Rectal smooth muscle tissue (tissue), 1 donor: ENCODE measurements around the gene RTN4.
"Not testable (repeated sequence)": the region's sequence is repeated elsewhere in the genome, so short reads cannot be mapped to it uniquely, and the experiment has no call there.

Experiments used
- H3K27ac ChIP-seq: one replicate; pipeline ENCODE4 v1.7.0; 2013; ENCODE audit warnings: low read depth, low read length, inconsistent platforms
- H3K27me3 ChIP-seq: one replicate; pipeline ENCODE4 v1.7.0; 2013; ENCODE audit warnings: low read length; ENCODE audit not compliant: control insufficient read depth, insufficient read depth
- H3K36me3 ChIP-seq: one replicate; pipeline ENCODE4 v1.7.0; 2013; ENCODE audit warnings: low read length; ENCODE audit not compliant: control insufficient read depth, insufficient read depth
- H3K4me1 ChIP-seq: one replicate; pipeline ENCODE4 v1.7.0; 2013; ENCODE audit warnings: low read length; ENCODE audit not compliant: control insufficient read depth, insufficient read depth
- H3K4me3 ChIP-seq: one replicate; pipeline ENCODE4 v1.7.0; 2013; ENCODE audit warnings: low read length
- H3K9ac ChIP-seq: one replicate; pipeline ENCODE4 v1.7.0; 2013; ENCODE audit warnings: low read length

Gene RTN4

GRCh38 chr2:55087936-55088335, 37.7 kb upstream of the RTN4 start:
- H3K27ac ChIP-seq = no peak overlapping the region
- H3K36me3 ChIP-seq = no peaks in the 10 kb centered on the region
- no peaks in the 10 kb centered on the region for H3K4me1 ChIP-seq

DNA sequence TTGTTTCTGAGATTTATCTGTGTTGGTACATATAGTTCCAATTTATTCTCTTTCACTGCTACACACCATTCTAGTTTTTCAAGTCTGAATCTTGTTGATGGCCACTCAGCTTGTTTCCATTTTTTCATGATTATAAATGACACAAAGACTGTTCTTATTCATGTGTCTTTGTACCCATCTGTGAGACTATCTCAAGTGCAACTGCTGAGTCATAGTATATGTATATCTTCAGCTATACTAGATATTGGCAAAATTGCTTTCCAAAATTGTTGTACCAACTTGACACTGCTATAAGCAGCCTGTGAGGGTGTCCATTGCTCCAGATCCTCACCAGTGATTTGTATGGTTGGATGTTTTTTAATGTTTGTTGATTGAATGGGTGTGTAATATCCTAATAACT, 37.2 kb upstream of the RTN4 start:
- no peak overlapping the region for H3K27ac ChIP-seq
- H3K27me3 ChIP-seq = no peaks in the 10 kb centered on the region

More at GRCh38 chr2:55087936-55088335, 37.7 kb upstream of the RTN4 start:
- H3K4me3 ChIP-seq = no peak overlapping the region
- H3K9ac ChIP-seq = no peak overlapping the region
- H3K27me3 ChIP-seq = no peaks in the 10 kb centered on the region

GRCh38 chr2:55085113-55086040, 35.1 kb upstream of the RTN4 start:
- Histone ChIP-seq H3K4me1 (no peaks in the 10 kb centered on the region), H3K4me3 (no peak overlapping the region), H3K36me3 (no peaks in the 10 kb centered on the region), H3K9ac (no peak overlapping the region), H3K27ac (no peak overlapping the region), H3K27me3 (no peaks in the 10 kb centered on the region)

More for the DNA sequence above, 37.2 kb upstream of the RTN4 start:
- Histone ChIP-seq H3K9ac (no peak overlapping the region), H3K4me1 (no peaks in the 10 kb centered on the region), H3K36me3 (no peaks in the 10 kb centered on the region), H3K4me3 (no peak overlapping the region)

DNA sequence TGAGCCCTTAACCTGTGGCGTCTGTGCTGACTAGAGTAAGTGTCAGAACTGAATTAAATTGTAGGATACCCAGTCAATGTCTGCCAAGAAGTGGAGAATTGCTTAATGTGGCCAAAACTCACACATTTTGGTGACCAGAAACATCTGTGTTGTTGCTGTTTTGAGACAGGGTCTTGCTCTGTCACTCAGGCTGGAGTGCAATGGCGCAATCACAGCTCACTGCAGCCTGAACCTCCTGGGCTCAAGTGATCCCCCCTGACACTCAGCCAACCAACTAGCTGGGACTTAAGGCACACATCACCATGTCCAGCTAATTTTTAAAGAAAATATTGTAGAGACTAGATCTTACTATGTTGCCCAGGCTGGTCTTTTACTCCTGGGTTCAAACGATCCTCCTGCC, 34.4 kb upstream of the RTN4 start:
- Histone ChIP-seq H3K4me1 (no peaks in the 10 kb centered on the region), H3K9ac (no peak overlapping the region), H3K27me3 (no peaks in the 10 kb centered on the region)

GRCh38 chr2:55080204-55080738, 30.0 kb upstream of the RTN4 start:
- no peaks in the 10 kb centered on the region for H3K36me3 ChIP-seq
- no peak overlapping the region for H3K27ac ChIP-seq
- H3K4me1 ChIP-seq = no peaks in the 10 kb centered on the region
- H3K9ac ChIP-seq = no peak overlapping the region
- H3K4me3 ChIP-seq = no peak overlapping the region
- H3K27me3 ChIP-seq = no peaks in the 10 kb centered on the region

More for the DNA sequence above, 34.4 kb upstream of the RTN4 start:
- Histone ChIP-seq H3K4me3 (no peak overlapping the region), H3K27ac (no peak overlapping the region), H3K36me3 (no peaks in the 10 kb centered on the region)

- Histone ChIP-seq H3K36me3 (no peaks in the 10 kb centered on the region), H3K27ac (no peak overlapping the region), H3K4me3 (no peak overlapping the region), H3K4me1 (no peaks in the 10 kb centered on the region), H3K9ac (no peak overlapping the region), H3K27me3 (no peaks in the 10 kb centered on the region)
Observed at GRCh38 chr2:55078956-55079355, 28.7 kb upstream of the RTN4 start.

GRCh38 chr2:55076721-55077120, 26.5 kb upstream of the RTN4 start:
- H3K4me3 ChIP-seq = no peak overlapping the region
- no peaks in the 10 kb centered on the region for H3K4me1 ChIP-seq
- no peaks in the 10 kb centered on the region for H3K36me3 ChIP-seq
- H3K9ac ChIP-seq = no peak overlapping the region
- H3K27ac ChIP-seq = no peak overlapping the region
- H3K27me3 ChIP-seq = no peaks in the 10 kb centered on the region

GRCh38 chr2:55076019-55076418, 25.8 kb upstream of the RTN4 start:
- H3K27ac ChIP-seq, H3K9ac ChIP-seq, H3K4me1 ChIP-seq, H3K27me3 ChIP-seq, H3K4me3 ChIP-seq, H3K36me3 ChIP-seq: not testable (repeated sequence)

DNA sequence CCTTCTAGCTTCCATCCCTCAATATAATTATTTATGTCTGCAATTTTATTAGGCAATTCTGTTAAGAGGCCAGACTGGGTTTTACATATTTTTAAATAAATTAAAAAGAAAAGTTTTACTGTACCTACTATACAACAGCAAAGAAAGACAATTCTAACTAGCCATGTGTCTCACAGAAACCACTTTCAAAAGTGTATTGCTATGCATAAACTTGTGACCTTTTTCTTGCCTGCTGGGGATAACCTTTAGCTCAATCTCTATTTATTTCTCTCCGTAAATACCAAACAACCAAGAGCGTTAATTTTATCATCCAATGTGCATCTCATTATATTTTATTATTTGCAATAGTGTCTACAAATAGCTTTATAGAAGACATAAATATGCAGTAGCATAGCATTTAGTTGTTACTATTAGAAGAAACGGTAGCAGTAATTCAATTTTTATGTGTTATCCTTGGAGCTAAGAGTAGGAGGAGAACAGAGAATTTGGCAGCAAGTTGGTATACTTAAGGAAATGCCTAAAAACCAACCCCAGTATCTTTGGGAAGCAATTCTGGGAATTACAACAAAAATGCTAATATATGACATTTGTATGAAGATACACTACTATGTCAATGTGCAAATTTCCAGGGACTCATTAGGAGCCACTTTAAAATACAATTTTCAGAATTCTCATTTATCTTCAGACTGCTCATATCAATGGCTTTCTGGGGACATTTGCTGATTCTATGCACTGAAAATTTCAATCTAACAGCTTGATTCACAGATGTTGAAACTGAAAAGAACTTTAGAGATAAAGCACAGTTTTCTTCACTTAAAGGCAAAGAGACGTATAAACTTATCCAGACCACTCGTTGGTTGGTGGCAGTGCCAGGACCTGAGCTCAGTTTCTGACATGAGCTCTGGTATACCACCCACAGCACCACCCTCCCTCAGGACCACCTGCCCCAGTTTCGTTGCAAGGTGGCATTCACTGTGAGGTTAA, 23.0 kb upstream of the RTN4 start:
- Histone ChIP-seq H3K27ac (no peak overlapping the region), H3K4me3 (no peak overlapping the region), H3K9ac (no peak overlapping the region), H3K36me3 (no peaks in the 10 kb centered on the region), H3K4me1 (no peaks in the 10 kb centered on the region), H3K27me3 (no peaks in the 10 kb centered on the region)

GRCh38 chr2:55063713-55064323, 13.6 kb upstream of the RTN4 start:
- H3K9ac ChIP-seq = no peak overlapping the region
- no peak overlapping the region for H3K4me3 ChIP-seq
- H3K27ac ChIP-seq = no peak overlapping the region
- H3K4me1 ChIP-seq = no peaks in the 10 kb centered on the region
- H3K36me3 ChIP-seq = no peaks in the 10 kb centered on the region
- no peaks in the 10 kb centered on the region for H3K27me3 ChIP-seq

- Histone ChIP-seq H3K9ac (no peak overlapping the region), H3K27me3 (no peaks in the 10 kb centered on the region), H3K4me1 (no peaks in the 10 kb centered on the region), H3K36me3 (no peaks in the 10 kb centered on the region), H3K4me3 (no peak overlapping the region), H3K27ac (no peak overlapping the region)
Observed at GRCh38 chr2:55063226-55063625, 13.0 kb upstream of the RTN4 start.

DNA sequence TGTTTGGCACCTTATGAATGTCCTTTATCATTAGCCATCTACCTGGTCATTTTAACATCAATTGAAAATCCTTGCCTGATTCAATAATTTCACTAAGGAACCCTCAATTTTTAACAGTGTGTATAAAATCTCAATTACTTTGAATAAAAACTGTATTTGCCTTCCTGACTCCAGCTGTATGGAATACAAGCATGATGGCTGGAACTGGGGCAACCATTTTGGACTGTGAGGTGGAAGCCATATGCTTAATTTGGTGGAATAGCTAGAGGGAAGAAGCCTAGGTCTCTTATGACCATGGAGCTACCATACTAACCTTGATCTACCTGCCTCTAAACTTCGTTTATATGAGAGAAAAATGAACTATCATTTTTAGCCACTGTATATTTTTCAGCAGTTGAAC, 12.5 kb upstream of the RTN4 start:
- H3K27me3 ChIP-seq = no peaks in the 10 kb centered on the region
- H3K27ac ChIP-seq = no peak overlapping the region
- no peak overlapping the region for H3K9ac ChIP-seq
- no peaks in the 10 kb centered on the region for H3K4me1 ChIP-seq
- H3K36me3 ChIP-seq = no peaks in the 10 kb centered on the region
- no peak overlapping the region for H3K4me3 ChIP-seq
